HCT116 (cell line): ENCODE measurements around the gene COL2A1. TPM values are rescaled to one million over a fixed set of nuclear protein-coding genes. Genes with fewer than 3 reads are reported as not detected.
A peak's percentile ranks its signal among the peaks of the same experiment; 100 is the strongest.

ENCODE experiments used
- ATAC-seq: fragments of 200-7000 bp; cut with Tn5 transposase; 2 replicates; pipeline ENCODE4 v1.9.1; 2020; ENCODE audit warnings: mild to moderate bottlenecking, moderate library complexity
- BruUV-seq: library from RNA; stranded (reverse); fragments of 400-500 nt; replicated peaks from 2 replicates; lab custom pipeline; 2021; lab: Mats Ljungman, UMichigan
- CTCF ChIA-PET: fragments of 300-600 bp; sonication (Branson Sonifier 250); formaldehyde crosslinking; loops from one replicate; lab custom pipeline; 2021; ENCODE audit warnings: antibody characterized with exemption; lab: Charles Lee
- POLR2A ChIA-PET: fragments of 300-600, 350-600 bp; sonication (Branson Sonifier 250); formaldehyde crosslinking; loops from one replicate; lab custom pipeline; 2021; ENCODE audit warnings: antibody characterized with exemption; lab: Charles Lee
- RAD21 ChIA-PET, 2 experiments: fragments of 300-600 bp; sonication (Branson Sonifier 250); formaldehyde crosslinking; loops; one replicate each; lab custom pipeline; 2023; ENCODE audit warnings: low total read pairs in 2 of 2; ENCODE audit not compliant: uncharacterized antibody in 2 of 2, unreplicated experiment in 2 of 2, low non-redundant PET in 1 of 2; lab: Charles Lee
- DNase-seq: peaks from one replicate; pipeline ENCODE4 v3.0.0-alpha.2; 2010; ENCODE audit warnings: low read depth, low spot score
- H2AFZ ChIP-seq: fragments of 200-600 bp; shearing (Covaris generic), sonication (generic); 2 replicates; pipeline ENCODE4 v1.6.1; 2017; ENCODE audit warnings: low read depth, mixed run types, mixed read lengths, antibody characterized with exemption, low read length; ENCODE audit not compliant: poor library complexity, severe bottlenecking
- H3K27ac ChIP-seq: 2 replicates; pipeline ENCODE4 v1.5.1; 2012; ENCODE audit warnings: low read depth, low read length
- H3K27me3 ChIP-seq: fragments of 200-600 bp; sonication (generic); 2 replicates; pipeline ENCODE4 v1.6.1; 2016; ENCODE audit warnings: mixed run types, low read length, mixed read lengths; ENCODE audit not compliant: insufficient read depth
- H3K36me3 ChIP-seq, 2 experiments: fragments of 200-500 bp in 1 of 2; fragments of 200-600 bp in 1 of 2; sonication (Bioruptor generic) in 1 of 2; sonication (generic) in 1 of 2; 2 replicates each; pipeline versions ENCODE4 v1.5.1 to v1.6.1; 2014 to 2016; ENCODE audit warnings: low read length in 2 of 2, inconsistent platforms in 1 of 2, mixed read lengths in 1 of 2, mixed run types in 1 of 2; ENCODE audit not compliant: insufficient read depth in 2 of 2, control insufficient read depth in 1 of 2
- H3K4me1 ChIP-seq, 2 experiments: fragments of 200-600 bp in 1 of 2; sonication (generic) in 1 of 2; 2 replicates each; pipeline versions ENCODE4 v1.5.1 to v1.6.1; 2012 to 2017; ENCODE audit warnings: low read length in 2 of 2, inconsistent platforms in 1 of 2, mild to moderate bottlenecking in 1 of 2, mixed read lengths in 1 of 2, mixed run types in 1 of 2, moderate library complexity in 1 of 2; ENCODE audit not compliant: insufficient read depth in 2 of 2, control insufficient read depth in 1 of 2
- H3K4me2 ChIP-seq: fragments of 200-600 bp; sonication (generic); 2 replicates; pipeline ENCODE4 v1.6.1; 2017; ENCODE audit warnings: mixed run types, low read length, mixed read lengths
- H3K4me3 ChIP-seq, 2 experiments: fragments of 200-600 bp in 1 of 2; sonication (generic) in 1 of 2; replicated peaks in 1 of 2; 2 replicates each; pipeline ENCODE4 v1.5.1; 2011 to 2016; ENCODE audit warnings: low read length in 2 of 2, control low read depth in 1 of 2, low read depth in 1 of 2, mild to moderate bottlenecking in 1 of 2, mixed read lengths in 1 of 2, mixed run types in 1 of 2
- H3K79me2 ChIP-seq: fragments of 200-600 bp; sonication (generic); 2 replicates; pipeline ENCODE4 v1.6.1; 2017; ENCODE audit warnings: mild to moderate bottlenecking, mixed run types, low read length, moderate library complexity, mixed read lengths; ENCODE audit not compliant: insufficient read depth
- H3K9ac ChIP-seq: fragments of 200-600 bp; sonication (generic); 2 replicates; pipeline ENCODE4 v1.6.1; 2016; ENCODE audit warnings: low read length, mixed read lengths
- H3K9me2 ChIP-seq: fragments of 200-600 bp; sonication (generic), shearing (Covaris generic); 2 replicates; pipeline ENCODE4 v1.6.1; 2017; ENCODE audit warnings: mixed run types, mild to moderate bottlenecking, moderate library complexity; ENCODE audit not compliant: insufficient read depth
- H3K9me3 ChIP-seq, 2 experiments: fragments of 200-500 bp in 1 of 2; fragments of 200-600 bp in 1 of 2; sonication (Bioruptor generic) in 1 of 2; sonication (generic) in 1 of 2; 2 replicates each; pipeline ENCODE4 v1.6.1; 2014 to 2017; ENCODE audit warnings: low read length in 2 of 2, mixed read lengths in 2 of 2, inconsistent platforms in 1 of 2, low read depth in 1 of 2, mild to moderate bottlenecking in 1 of 2, mixed run types in 1 of 2, moderate library complexity in 1 of 2; ENCODE audit not compliant: control insufficient read depth in 1 of 2, insufficient read depth in 1 of 2
- H4K20me1 ChIP-seq: fragments of 200-600 bp; sonication (generic), shearing (Covaris generic); 2 replicates; pipeline ENCODE4 v1.6.1; 2017; ENCODE audit warnings: mixed run types, mild to moderate bottlenecking, moderate library complexity; ENCODE audit not compliant: insufficient read depth
- ATF3 ChIP-seq: IDR thresholded peaks from 2 replicates; pipeline ENCODE4 v1.6.1; 2012
- ELF1 ChIP-seq: IDR thresholded peaks from 2 replicates; pipeline ENCODE4 v1.6.1; 2012; ENCODE audit warnings: low read depth, borderline replicate concordance
- EZH2phosphoT487 ChIP-seq: fragments of 200-600 bp; IDR thresholded peaks from 2 replicates; pipeline ENCODE4 v1.6.1; 2018; ENCODE audit warnings: antibody characterized with exemption, borderline replicate concordance
- FOSL1 ChIP-seq: IDR thresholded peaks from 2 replicates; pipeline ENCODE4 v1.6.1; 2012; ENCODE audit warnings: low read depth
- MAX ChIP-seq: IDR thresholded peaks from 2 replicates; pipeline ENCODE4 v1.6.1; 2012
- SIN3A ChIP-seq: IDR thresholded peaks from 2 replicates; pipeline ENCODE4 v1.6.1; 2012; ENCODE audit warnings: low read depth
- SP1 ChIP-seq: IDR thresholded peaks from 2 replicates; pipeline ENCODE4 v1.6.1; 2012; ENCODE audit warnings: low read depth
- SRF ChIP-seq: IDR thresholded peaks from 2 replicates; pipeline ENCODE4 v1.6.1; 2012; ENCODE audit warnings: low read depth
- TCF7L2 ChIP-seq: IDR thresholded peaks from 2 replicates; pipeline ENCODE4 v1.7.0; 2011; ENCODE audit warnings: borderline replicate concordance, inconsistent platforms; ENCODE audit not compliant: insufficient read depth, insufficient read length; ENCODE audit errors: extremely low read depth
- intact Hi-C: fragments of 100-400 bp; cut with micrococcal nuclease; formaldehyde crosslinking; loops from 2 replicates; pipeline ENCODE4 v1.10.0; 2022
- total RNA-seq: library from RNA; stranded (reverse); gene quantifications from one replicate; pipeline ENCODE4 v1.2.1, GENCODE V29; 2021; ENCODE audit not compliant: unreplicated experiment

Gene COL2A1
- total RNA-seq, 1 experiment from 2014 or later = 0.22 TPM

- CTCF ChIA-PET = no interaction called here
- no peaks in the 10 kb centered on the region for H3K36me3 ChIP-seq
- H2AFZ ChIP-seq = no peak overlapping the region
- H3K9me3 ChIP-seq = no peaks in the 10 kb centered on the region
- BruUV-seq = no TSS peak
- no peaks in the 10 kb centered on the region for H4K20me1 ChIP-seq
- no peaks in the 10 kb centered on the region for H3K79me2 ChIP-seq
- H3K27ac ChIP-seq = no peak overlapping the region
- no peak overlapping the region for H3K4me2 ChIP-seq
- ATAC-seq (no peak), DNase-seq (no peak)
- H3K4me3 ChIP-seq = no peak overlapping the region
- RAD21 ChIA-PET = no interaction called here
- H3K9me2 ChIP-seq = no peaks in the 10 kb centered on the region
- no peak for TF ChIP-seq ELF1
- no peak for TF ChIP-seq SRF
- no peak for TF ChIP-seq EZH2phosphoT487
- no peak for TF ChIP-seq FOSL1
- no peak for TF ChIP-seq MAX
- intact Hi-C loops = loop anchor here (5.0 to 10.0 kb wide), 2 partner anchors 220 to 672 kb away; no protein-coding TSS in a partner anchor
- H3K4me1 ChIP-seq = peaks cover 4 to 43% of the 10 kb centered on the region in 2 experiments; a peak in 3 of 4 replicates
- H3K27me3 ChIP-seq = no peaks in the 10 kb centered on the region
- POLR2A ChIA-PET = no interaction called here
- no peak overlapping the region for H3K9ac ChIP-seq
Observed at GRCh38 chr12:47944685-47945340, 59.5 kb downstream of the COL2A1 start.

GRCh38 chr12:47943623-47944340 is 60.5 kb downstream of the COL2A1 start:
- H3K36me3 ChIP-seq = no peaks in the 10 kb centered on the region
- H3K4me2 ChIP-seq = peak overlapping the region; percentile 25; the same call in 1 of the 2 replicates
- ChIA-PET RAD21 (no interaction called here), POLR2A (no interaction called here), CTCF (no interaction called here)
- H4K20me1 ChIP-seq = no peaks in the 10 kb centered on the region
- DNase-seq = peak; percentile 16
- BruUV-seq = no TSS peak
- intact Hi-C loops = loop anchor here (5.0 to 10.0 kb wide), 2 partner anchors 221 to 674 kb away; no protein-coding TSS in a partner anchor
- H3K9me3 ChIP-seq = no peaks in the 10 kb centered on the region
- H3K4me3 ChIP-seq = no peak overlapping the region
- H3K4me1 ChIP-seq = peaks cover under 1 to 33% of the 10 kb centered on the region in 2 experiments; a peak in 2 of 4 replicates
- H3K9me2 ChIP-seq = no peaks in the 10 kb centered on the region
- H3K27me3 ChIP-seq = no peaks in the 10 kb centered on the region
- H3K9ac ChIP-seq = no peak overlapping the region
- no peaks in the 10 kb centered on the region for H3K79me2 ChIP-seq
- ATAC-seq = no peak
- TF ChIP-seq TCF7L2 = peak; percentile 95
- no peak for TF ChIP-seq ATF3
- no peak for TF ChIP-seq SIN3A
- peak; percentile 37; the same call in 1 of the 2 replicates for TF ChIP-seq SP1
- H2AFZ ChIP-seq = no peak overlapping the region
- H3K27ac ChIP-seq = no peak overlapping the region
